CD4-positive, alpha-beta T cell treated with Interleukin-17A for 1 hour (primary cell): ENCODE measurements around the gene ZNF518A.
"Not testable (repeated sequence)": the region's sequence is repeated elsewhere in the genome, so short reads cannot be mapped to it uniquely, and the experiment has no call there.

Source experiments
- DNase-seq: peaks from one replicate; pipeline ENCODE4 v3.0.0-alpha.2; 2020

The ZNF518A gene

GRCh38 chr10:96138102-96138501, 8.0 kb downstream of the ZNF518A start:
- no peak for DNase-seq

GRCh38 chr10:96152437-96152836, 22.3 kb downstream of the ZNF518A start:
- DNase-seq: no peak

GRCh38 chr10:96153070-96153469, 23.0 kb downstream of the ZNF518A start:
- DNase-seq: no peak

DNA sequence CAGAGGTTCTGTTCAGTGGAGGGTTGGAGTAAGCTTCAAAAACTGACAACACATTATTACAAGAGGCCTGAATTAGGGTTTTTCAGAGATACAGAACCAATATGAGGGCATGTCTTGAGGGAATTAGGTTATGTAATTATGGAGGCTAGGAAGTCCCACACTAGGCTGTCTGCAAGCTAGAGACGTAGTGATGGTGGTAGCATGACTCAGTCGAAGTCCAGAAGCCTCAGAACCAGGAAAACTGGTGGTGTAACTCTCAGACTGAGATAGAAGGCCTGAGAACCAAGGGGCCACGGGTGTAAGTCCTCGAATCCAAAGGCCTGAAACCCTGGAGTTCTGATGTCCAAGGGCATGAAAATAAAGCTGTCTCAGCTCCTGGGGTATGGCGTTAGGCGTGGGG, 35.6 kb downstream of the ZNF518A start:
- DNase-seq: no peak

DNA sequence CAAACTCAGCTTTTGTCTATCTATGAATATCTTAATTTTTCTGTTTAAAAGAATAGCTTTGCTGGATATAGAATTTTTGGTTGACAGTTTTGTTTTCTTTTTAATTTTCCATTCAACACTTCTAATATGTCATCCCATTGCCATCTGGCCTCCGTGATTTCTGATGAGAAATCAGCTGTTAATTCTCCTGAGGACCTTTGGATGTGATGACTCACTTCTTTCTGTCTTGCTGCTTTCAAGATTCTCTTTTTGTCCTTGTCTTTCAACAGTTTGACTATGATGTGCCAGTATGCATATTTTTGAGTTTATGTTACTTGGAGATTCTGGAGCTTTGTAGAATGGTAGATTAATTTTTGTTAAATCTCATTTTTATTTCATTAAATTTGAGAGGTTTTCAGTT, 38.4 kb downstream of the ZNF518A start:
- DNase-seq: no peak

DNA sequence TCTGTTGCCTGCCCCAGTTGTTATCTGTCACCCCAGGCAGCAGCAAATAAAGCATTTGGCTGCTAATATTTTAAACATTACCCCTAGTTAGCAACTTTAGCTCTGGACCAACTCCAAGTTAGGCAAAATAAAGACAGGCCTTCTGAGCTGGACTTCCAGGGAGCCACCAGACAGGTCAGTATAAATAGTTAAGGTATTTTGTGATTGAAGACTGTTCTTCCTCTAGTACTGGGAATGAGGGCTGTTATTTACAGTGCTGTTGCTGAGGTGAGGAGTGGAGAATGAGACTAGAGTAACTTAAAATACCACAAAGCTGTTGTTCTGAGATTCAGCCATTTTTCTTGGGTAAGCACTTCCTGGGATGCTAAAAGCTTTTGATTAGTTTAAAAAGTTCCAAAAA, 40.1 kb downstream of the ZNF518A start:
- DNase-seq: no peak

DNA sequence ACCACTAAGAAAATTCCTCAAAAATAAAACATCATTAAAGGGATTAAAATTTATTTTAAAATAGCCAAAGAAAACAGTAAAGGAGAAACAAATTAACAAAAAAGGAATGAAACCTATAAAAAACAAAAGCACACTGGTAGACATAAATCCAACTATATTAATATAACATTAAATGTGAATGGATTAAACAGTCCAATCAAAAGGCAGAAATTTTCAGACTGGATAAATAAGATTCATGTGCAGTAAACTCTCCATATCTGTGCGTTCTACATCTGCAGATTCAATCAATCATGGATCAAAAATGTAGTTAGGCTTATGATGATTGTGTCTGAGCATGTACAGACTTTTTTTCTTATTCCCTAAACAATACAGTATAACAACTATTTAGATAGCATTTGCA, 42.6 kb downstream of the ZNF518A start:
- no peak for DNase-seq

GRCh38 chr10:96176985-96177384, 46.9 kb downstream of the ZNF518A start:
- DNase-seq: no peak

GRCh38 chr10:96188421-96188820, 58.3 kb downstream of the ZNF518A start:
- DNase-seq: no peak

GRCh38 chr10:96188916-96189315, 58.8 kb downstream of the ZNF518A start:
- DNase-seq: no peak

DNA sequence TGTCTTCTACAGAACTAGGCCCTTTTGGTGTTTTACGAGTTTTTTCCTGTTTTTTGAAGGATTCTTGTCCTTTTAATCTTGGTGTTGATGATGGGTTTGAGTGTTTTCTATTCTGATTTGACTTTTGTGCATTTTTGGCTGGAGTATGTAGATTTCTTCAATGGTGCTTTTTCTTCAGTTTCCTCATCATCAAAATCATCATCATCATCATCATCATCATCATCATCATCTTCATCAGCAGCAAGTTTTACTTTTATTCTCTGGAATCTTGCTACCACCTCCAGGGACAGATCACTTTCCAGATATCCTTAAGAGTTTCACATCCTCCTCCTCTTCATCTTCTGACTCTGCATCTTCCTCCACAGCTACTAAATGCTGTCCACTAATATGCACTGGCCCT, 59.4 kb downstream of the ZNF518A start:
- DNase-seq: not testable (repeated sequence)

GRCh38 chr10:96201525-96201924, 71.4 kb downstream of the ZNF518A start:
- DNase-seq: no peak

- DNase-seq: no peak
These were observed 75.5 kb downstream of the ZNF518A start for GRCh38 chr10:96205580-96205979.

DNA sequence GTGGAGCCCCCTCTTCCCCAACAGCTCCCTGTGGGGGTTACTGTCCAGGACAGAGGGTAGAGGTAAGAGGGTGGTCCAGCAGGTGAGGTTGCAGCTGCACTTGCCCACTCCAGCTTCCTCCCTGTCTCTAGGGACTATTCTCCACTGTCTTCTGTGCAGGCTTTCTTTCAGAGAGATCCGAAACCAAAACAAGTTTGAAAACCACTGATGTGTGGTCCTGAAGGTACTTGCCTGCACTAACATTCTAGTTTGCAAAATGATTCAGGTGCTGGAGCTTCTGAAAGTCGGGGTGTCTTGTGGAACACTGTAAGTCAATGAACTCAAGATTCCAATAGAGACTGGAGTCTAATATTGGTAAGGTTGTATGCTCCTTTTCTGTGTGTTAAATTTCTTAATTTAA, 78.2 kb downstream of the ZNF518A start:
- no peak for DNase-seq

GRCh38 chr10:96208946-96209345, 78.8 kb downstream of the ZNF518A start:
- DNase-seq: no peak

GRCh38 chr10:96211764-96212163, 81.7 kb downstream of the ZNF518A start:
- no peak for DNase-seq

DNA sequence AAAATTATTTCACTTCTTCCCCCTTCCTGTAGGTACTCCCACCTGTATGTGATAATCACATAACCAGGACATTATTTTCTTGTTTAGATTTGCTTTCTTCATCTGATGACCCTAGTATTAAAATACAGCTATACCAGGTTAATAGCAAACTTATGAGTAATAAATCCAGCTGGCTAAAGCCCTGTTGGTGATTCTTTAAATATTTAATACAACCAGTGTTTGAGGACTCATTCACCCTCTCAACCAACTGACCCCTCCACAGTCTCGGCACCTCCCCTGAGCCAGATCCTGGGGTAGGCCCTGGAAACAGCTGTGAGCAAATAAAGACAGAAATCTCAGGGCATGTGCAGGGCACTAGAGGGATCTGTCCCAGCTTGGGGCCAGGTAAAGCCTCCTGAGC, 82.8 kb downstream of the ZNF518A start:
- no peak for DNase-seq
